PFSK-1 (cell line): ENCODE data around the gene PRR36.

Source experiments
- FOXP2 ChIP-seq: optimal IDR thresholded peaks from 2 replicates; pipeline ENCODE3; 2011; ENCODE audit warnings: borderline replicate concordance, control low read depth, inconsistent platforms; ENCODE audit not compliant: insufficient read depth; ENCODE audit errors: extremely low read length, extremely low read depth
- POLR2AphosphoS5 ChIP-seq: IDR thresholded peaks from 2 replicates; pipeline ENCODE4 v1.6.1; 2012; ENCODE audit warnings: low read depth, mild to moderate bottlenecking, control low read depth, low read length, moderate library complexity
- REST ChIP-seq, 2 experiments: IDR thresholded peaks; 2 replicates each; pipeline versions ENCODE4 v1.6.1 to v1.8.0; 2011 to 2012; ENCODE audit warnings: low read depth in 2 of 2, low read length in 2 of 2, control low read depth in 1 of 2, inconsistent platforms in 1 of 2, mild to moderate bottlenecking in 1 of 2, moderate library complexity in 1 of 2; ENCODE audit not compliant: insufficient read depth in 1 of 2
- SIN3A ChIP-seq: IDR thresholded peaks from 2 replicates; pipeline ENCODE4 v1.6.1; 2012; ENCODE audit warnings: mild to moderate bottlenecking, low read length, moderate library complexity, borderline replicate concordance; ENCODE audit not compliant: insufficient read depth
- TAF1 ChIP-seq: IDR thresholded peaks from 2 replicates; pipeline ENCODE4 v1.6.1; 2012; ENCODE audit warnings: low read length, control low read depth, borderline replicate concordance; ENCODE audit not compliant: insufficient read depth

GRCh38 chr19:7830272-7830771 is 43.9 kb downstream of the PRR36 start:
- TF ChIP-seq POLR2AphosphoS5 = no peak
- no peak for TF ChIP-seq REST (IDR thresholded peaks at IDR 0.05; ENCODE audit: insufficient read depth in 1 of 2, low read depth in 2 of 2, low read length in 2 of 2)
- no peak for TF ChIP-seq TAF1
- TF ChIP-seq SIN3A = no peak
- no peak for TF ChIP-seq FOXP2
